Hepatocyte (in vitro differentiated cells): ENCODE results near the gene EIF3D. TPM values are rescaled to one million over a fixed set of nuclear protein-coding genes. Genes with fewer than 3 reads are reported as not detected.

Experiments
- DNase-seq: peaks from one replicate; pipeline ENCODE4 v3.0.0-alpha.2; 2016; ENCODE audit warnings: low spot score
- H2AFZ ChIP-seq: fragments of 200-600 bp; sonication (generic); 2 replicates; pipeline ENCODE4 v1.6.0; 2016; ENCODE audit warnings: antibody characterized with exemption, mild to moderate bottlenecking
- H3K27ac ChIP-seq: fragments of 200-600 bp; sonication (generic); 2 replicates; pipeline ENCODE4 v1.5.1; 2016; ENCODE audit warnings: mild to moderate bottlenecking
- H3K27me3 ChIP-seq: fragments of 200-600 bp; sonication (generic); 2 replicates; pipeline ENCODE4 v1.6.1; 2016
- H3K36me3 ChIP-seq: fragments of 200-600 bp; sonication (generic); replicated peaks from 2 replicates; pipeline ENCODE4 v1.5.1; 2016; ENCODE audit warnings: low read depth; ENCODE audit not compliant: insufficient read depth
- H3K4me1 ChIP-seq: fragments of 200-600 bp; sonication (generic); 2 replicates; pipeline ENCODE4 v1.5.1; 2016; ENCODE audit warnings: mild to moderate bottlenecking, moderate library complexity; ENCODE audit not compliant: insufficient read depth
- H3K4me2 ChIP-seq: fragments of 200-600 bp; sonication (generic); 2 replicates; pipeline ENCODE4 v1.6.0; 2016
- H3K4me3 ChIP-seq: fragments of 200-600 bp; sonication (generic); 2 replicates; pipeline ENCODE4 v1.5.1; 2016; ENCODE audit warnings: mild to moderate bottlenecking
- H3K79me2 ChIP-seq: fragments of 200-600 bp; sonication (generic); 2 replicates; pipeline ENCODE4 v1.6.0; 2017; ENCODE audit warnings: mild to moderate bottlenecking
- H3K9me2 ChIP-seq: fragments of 200-600 bp; sonication (generic); replicated peaks from 2 replicates; pipeline ENCODE4 v1.6.0; 2017; ENCODE audit warnings: mild to moderate bottlenecking; ENCODE audit not compliant: insufficient read depth
- H3K9me3 ChIP-seq: fragments of 200-600 bp; sonication (generic); 2 replicates; pipeline ENCODE4 v1.5.1; 2016; ENCODE audit warnings: low read depth, mild to moderate bottlenecking
- H4K20me1 ChIP-seq: fragments of 200-600 bp; sonication (generic); 2 replicates; pipeline ENCODE4 v1.6.0; 2016; ENCODE audit warnings: mild to moderate bottlenecking; ENCODE audit not compliant: insufficient read depth, poor library complexity, severe bottlenecking
- EZH2 ChIP-seq: fragments of 200-600 bp; sonication (generic); IDR thresholded peaks from 2 replicates; pipeline ENCODE4 v1.6.1; 2016; ENCODE audit warnings: antibody characterized with exemption, mild to moderate bottlenecking, borderline replicate concordance
- EZH2phosphoT487 ChIP-seq: fragments of 200-600 bp; sonication (generic); IDR thresholded peaks from one replicate; pipeline ENCODE4 v1.6.1; 2018; ENCODE audit warnings: antibody characterized with exemption, mild to moderate bottlenecking, low read depth, moderate library complexity; ENCODE audit not compliant: unreplicated experiment, severe bottlenecking
- WGBS: methylation state at CpG from one replicate; pipeline ENCODE4 v1.1.6; 2016; ENCODE audit warnings: low lambda C conversion rate; ENCODE audit errors: missing lambda C conversion rate; 5-methylcytosine and 5-hydroxymethylcytosine counted together
- polyA plus RNA-seq: library from polyadenylated mRNA; unstranded; fragments of >200 nt; fragmentation: Nextera tagmentation; extraction: Ambion mirVana; gene quantifications from 2 replicates; pipeline ENCODE4 v1.2.1, GENCODE V29; 2016
- total RNA-seq: library from RNA; depleted of rRNA; stranded (reverse); fragments of >200 nt; gene quantifications from 2 replicates; pipeline ENCODE4 v1.2.3, GENCODE V29; 2014
- TF ChIP-seq, protein P1 (sequence below): fragments of 200-600 bp; sonication (generic); IDR thresholded peaks from 2 replicates; pipeline ENCODE4 v1.5.1; 2016; ENCODE audit warnings: antibody characterized with exemption, mild to moderate bottlenecking; ENCODE audit not compliant: poor library complexity

Gene EIF3D
- total and polyA plus RNA-seq, 2 experiments from 2014 or later, result 70.4 to 171 TPM

DNA sequence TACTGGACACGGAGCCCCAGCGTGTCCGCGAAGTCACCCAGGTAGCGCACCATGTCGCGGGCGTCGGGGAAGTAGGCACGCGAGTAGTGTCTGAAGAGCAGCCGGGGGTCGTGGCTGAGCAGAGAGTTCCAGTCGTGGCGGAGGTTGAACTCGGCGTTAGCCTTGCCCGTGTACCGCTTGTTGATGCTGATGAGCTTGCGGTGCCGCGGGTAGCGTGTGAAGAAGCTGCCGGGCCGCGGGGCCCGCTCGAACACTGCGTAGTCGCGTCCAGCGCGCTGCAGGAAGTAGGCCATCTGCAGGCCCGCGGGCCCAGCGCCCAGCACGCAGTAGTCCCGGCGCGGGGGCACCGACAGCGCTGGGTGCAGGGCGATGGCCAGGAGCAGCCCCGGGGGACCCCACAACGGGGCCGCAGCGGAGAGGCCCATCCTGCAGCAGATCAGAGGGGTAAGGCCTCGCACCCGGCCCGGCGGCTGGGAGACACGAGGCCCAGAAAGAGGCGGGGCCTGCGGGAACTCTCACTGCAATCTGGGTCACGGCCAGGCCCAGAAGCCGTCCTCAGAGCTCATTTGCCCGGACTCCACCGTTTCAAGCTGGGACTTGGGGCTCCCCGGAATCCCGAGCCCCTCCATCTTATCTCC lies 22.8 kb downstream of the EIF3D start:
- Histone ChIP-seq H2AFZ (peak overlapping the region; percentile 71), H3K27me3 (no peaks in the 10 kb centered on the region), H3K4me1 (peaks cover 10% of the 10 kb centered on the region), H3K36me3 (no peaks in the 10 kb centered on the region), H3K79me2 (peaks cover 5% of the 10 kb centered on the region), H3K4me2 (peak overlapping the region; percentile 82), H3K9me2 (no peaks in the 10 kb centered on the region), H3K4me3 (peak overlapping the region; percentile 50), H3K9me3 (no peaks in the 10 kb centered on the region), H4K20me1 (no peaks in the 10 kb centered on the region), H3K27ac (peak overlapping the region; percentile 56)
- 97% methylated on average over 51 of the region's 60 CpGs for WGBS
- no peak for DNase-seq
- TF ChIP-seq EZH2, result no peak
- no peak for TF ChIP-seq EZH2phosphoT487
- TF ChIP-seq, protein P1, sequence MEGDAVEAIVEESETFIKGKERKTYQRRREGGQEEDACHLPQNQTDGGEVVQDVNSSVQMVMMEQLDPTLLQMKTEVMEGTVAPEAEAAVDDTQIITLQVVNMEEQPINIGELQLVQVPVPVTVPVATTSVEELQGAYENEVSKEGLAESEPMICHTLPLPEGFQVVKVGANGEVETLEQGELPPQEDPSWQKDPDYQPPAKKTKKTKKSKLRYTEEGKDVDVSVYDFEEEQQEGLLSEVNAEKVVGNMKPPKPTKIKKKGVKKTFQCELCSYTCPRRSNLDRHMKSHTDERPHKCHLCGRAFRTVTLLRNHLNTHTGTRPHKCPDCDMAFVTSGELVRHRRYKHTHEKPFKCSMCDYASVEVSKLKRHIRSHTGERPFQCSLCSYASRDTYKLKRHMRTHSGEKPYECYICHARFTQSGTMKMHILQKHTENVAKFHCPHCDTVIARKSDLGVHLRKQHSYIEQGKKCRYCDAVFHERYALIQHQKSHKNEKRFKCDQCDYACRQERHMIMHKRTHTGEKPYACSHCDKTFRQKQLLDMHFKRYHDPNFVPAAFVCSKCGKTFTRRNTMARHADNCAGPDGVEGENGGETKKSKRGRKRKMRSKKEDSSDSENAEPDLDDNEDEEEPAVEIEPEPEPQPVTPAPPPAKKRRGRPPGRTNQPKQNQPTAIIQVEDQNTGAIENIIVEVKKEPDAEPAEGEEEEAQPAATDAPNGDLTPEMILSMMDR, result no peak

DNA sequence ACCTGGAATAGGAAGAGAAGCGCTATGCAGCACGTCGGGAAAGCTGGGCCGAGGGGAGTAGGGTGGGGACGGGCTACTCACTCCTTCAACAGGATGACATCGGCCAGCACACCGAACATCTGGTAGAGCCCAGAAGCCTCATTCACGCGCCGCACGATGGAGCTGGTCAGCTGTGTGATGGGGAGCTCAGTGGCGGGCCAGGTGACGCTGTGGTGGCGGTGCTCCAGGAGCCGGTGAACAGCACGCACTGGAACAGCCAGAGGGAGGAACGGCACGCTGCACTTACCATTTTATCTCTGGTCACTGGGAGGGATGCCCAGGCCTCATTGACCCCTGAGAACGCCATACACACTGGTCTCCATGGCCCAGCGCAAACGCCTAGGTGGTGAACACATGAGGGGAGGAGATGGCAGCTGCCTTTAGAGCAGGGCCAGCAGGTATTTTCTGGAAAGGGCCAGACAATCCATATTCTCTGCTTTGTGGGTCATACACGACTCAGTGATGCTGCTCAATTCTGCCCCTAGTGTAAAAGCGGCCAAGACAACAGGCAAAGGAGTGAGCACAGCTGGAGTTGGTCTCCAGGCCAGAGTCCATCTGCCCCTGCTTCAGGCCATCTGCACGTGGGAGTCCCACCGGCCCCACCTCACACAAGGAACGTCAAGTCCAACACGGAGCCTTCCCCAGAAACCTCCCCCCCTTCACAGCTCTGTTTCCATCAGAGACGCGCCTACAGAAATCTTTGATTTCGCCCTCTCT lies 30.9 kb downstream of the EIF3D start:
- Histone ChIP-seq H3K9me3 (no peaks in the 10 kb centered on the region), H3K27ac (no peak overlapping the region), H3K79me2 (no peaks in the 10 kb centered on the region), H3K9me2 (no peaks in the 10 kb centered on the region), H2AFZ (no peak overlapping the region), H3K27me3 (no peaks in the 10 kb centered on the region), H3K4me3 (no peak overlapping the region), H3K4me2 (no peak overlapping the region), H3K36me3 (no peaks in the 10 kb centered on the region), H4K20me1 (no peaks in the 10 kb centered on the region), H3K4me1 (no peaks in the 10 kb centered on the region)
- no peak for DNase-seq
- WGBS, result 93% methylated on average over 30 of the region's 30 CpGs
- no peak for TF ChIP-seq EZH2
- no peak for TF ChIP-seq EZH2phosphoT487

DNA sequence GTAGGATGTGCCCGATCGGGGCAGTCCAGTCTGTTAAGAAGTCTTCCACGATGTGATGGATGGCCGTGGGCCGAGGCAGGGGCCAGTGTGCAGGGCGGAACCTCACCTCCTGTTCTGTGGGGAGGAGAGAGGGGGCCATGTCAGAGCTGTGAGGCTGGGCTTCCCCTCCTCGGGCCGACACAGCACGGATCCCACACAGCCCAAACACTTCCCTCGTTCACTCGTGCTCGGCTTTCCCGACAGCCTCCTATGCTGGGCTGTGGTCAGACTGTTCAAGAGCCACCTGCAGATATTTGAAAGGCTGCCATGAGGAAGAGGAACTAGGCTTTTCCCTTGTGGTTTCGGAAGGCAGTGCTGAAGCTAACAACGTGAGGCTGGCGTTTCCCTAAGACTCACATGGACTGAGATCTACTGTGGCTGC lies 35.3 kb downstream of the EIF3D start:
- TF ChIP-seq, protein P1, result no peak
- TF ChIP-seq EZH2 (no peak), EZH2phosphoT487 (no peak)
- no peak overlapping the region for H3K4me3 ChIP-seq

DNA sequence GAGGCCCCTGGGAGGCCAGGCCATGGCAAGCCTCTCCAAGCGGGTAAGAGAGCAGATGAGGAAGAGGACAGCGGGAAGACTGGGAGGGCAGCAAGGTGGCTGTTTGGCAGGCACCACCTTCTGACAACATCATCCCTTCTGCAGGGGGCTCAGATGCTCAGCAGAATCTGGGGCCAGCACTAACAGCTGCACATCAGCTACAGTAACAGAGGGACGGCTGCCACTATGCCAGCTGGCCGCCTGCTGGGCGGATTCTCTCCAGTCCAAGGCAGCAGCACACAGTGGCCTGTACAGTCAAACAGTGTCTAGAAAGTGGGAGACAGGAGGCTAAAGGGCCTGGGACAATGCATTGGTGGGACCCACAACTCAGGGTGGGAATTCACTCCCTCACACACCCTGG lies 36.9 kb downstream of the EIF3D start:
- H2AFZ ChIP-seq, result no peak overlapping the region
- H3K4me2 ChIP-seq, result no peak overlapping the region
- no peaks in the 10 kb centered on the region for H3K9me2 ChIP-seq
- H3K27me3 ChIP-seq, result no peaks in the 10 kb centered on the region
- H3K4me1 ChIP-seq, result no peaks in the 10 kb centered on the region
- DNase-seq, result no peak
- no peak overlapping the region for H3K4me3 ChIP-seq
- no peak overlapping the region for H3K27ac ChIP-seq
- no peaks in the 10 kb centered on the region for H3K36me3 ChIP-seq
- H3K79me2 ChIP-seq, result no peaks in the 10 kb centered on the region
- no peaks in the 10 kb centered on the region for H4K20me1 ChIP-seq
- 91% methylated on average over 5 of the region's 5 CpGs for WGBS
- TF ChIP-seq EZH2phosphoT487, result no peak
- no peak for TF ChIP-seq EZH2
- TF ChIP-seq, protein P1, result no peak
- no peaks in the 10 kb centered on the region for H3K9me3 ChIP-seq

More for the DNA sequence above, 35.3 kb downstream of the EIF3D start:
- no peaks in the 10 kb centered on the region for H3K9me3 ChIP-seq
- no peaks in the 10 kb centered on the region for H4K20me1 ChIP-seq
- DNase-seq, result no peak
- no peak overlapping the region for H2AFZ ChIP-seq
- H3K27ac ChIP-seq, result no peak overlapping the region
- no peaks in the 10 kb centered on the region for H3K4me1 ChIP-seq
- no peak overlapping the region for H3K4me2 ChIP-seq
- no peaks in the 10 kb centered on the region for H3K9me2 ChIP-seq
- H3K36me3 ChIP-seq, result no peaks in the 10 kb centered on the region
- 96% methylated on average over 15 of the region's 16 CpGs for WGBS
- H3K79me2 ChIP-seq, result no peaks in the 10 kb centered on the region
- no peaks in the 10 kb centered on the region for H3K27me3 ChIP-seq
